ENCODE results near the gene HORMAD2.

- no peak for TF ChIP-seq TAF1 (IDR thresholded peaks at IDR 0.05; ENCODE audit: low read depth)
- no peak for TF ChIP-seq RAD21 (IDR thresholded peaks at IDR 0.05; ENCODE audit: low read depth)
- TF ChIP-seq MAX (IDR thresholded peaks at IDR 0.05): no peak
- TF ChIP-seq CREB1 (IDR thresholded peaks at IDR 0.05; ENCODE audit: low read depth): no peak
- TF ChIP-seq TEAD4 (IDR thresholded peaks at IDR 0.05): no peak
- no peak for TF ChIP-seq TCF12 (IDR thresholded peaks at IDR 0.05; ENCODE audit: low read depth)
- no peak for TF ChIP-seq NFIC (IDR thresholded peaks at IDR 0.05)
- TF ChIP-seq YY1 (IDR thresholded peaks at IDR 0.05; ENCODE audit: low read depth): no peak
- no peak for TF ChIP-seq CEBPB (IDR thresholded peaks at IDR 0.05)
- TF ChIP-seq USF1 (IDR thresholded peaks at IDR 0.05): no peak
- TF ChIP-seq EGR1 (IDR thresholded peaks at IDR 0.05): no peak
- TF ChIP-seq REST (IDR thresholded peaks at IDR 0.05; ENCODE audit: low read depth): no peak
- no peak for TF ChIP-seq EP300 (IDR thresholded peaks at IDR 0.05; ENCODE audit: borderline replicate concordance)
Observed at GRCh38 chr22:30221121-30221992, 141.1 kb downstream of the HORMAD2 start.
